GM12878 (cell line): Measurements from ENCODE around the gene IRAK2. TPM values are rescaled to one million over a fixed set of nuclear protein-coding genes. Genes with fewer than 3 reads are reported as not detected.

Experiments used
- CBX5 ChIP-seq: sonication (generic); IDR thresholded peaks from 2 replicates; pipeline ENCODE4 v1.6.1; 2016; ENCODE audit warnings: low read depth, moderate library complexity, mild to moderate bottlenecking, inconsistent platforms
- CHD1 ChIP-seq: IDR thresholded peaks from 2 replicates; pipeline ENCODE4 v1.6.1; 2012; ENCODE audit warnings: low read depth, low read length, improper control_type of control experiment
- CHD2 ChIP-seq: IDR thresholded peaks from 2 replicates; pipeline ENCODE4 v1.6.1; 2011; ENCODE audit warnings: low read depth, low read length, improper control_type of control experiment, borderline replicate concordance
- GATAD2B ChIP-seq: fragments of 450-650 bp; conservative IDR thresholded peaks from 2 replicates; pipeline ENCODE4 v1.6.1; 2017; ENCODE audit warnings: low read depth, mild to moderate bottlenecking, moderate library complexity
- MAX ChIP-seq: IDR thresholded peaks from 2 replicates; pipeline ENCODE4 v1.6.1; 2012; ENCODE audit warnings: low read depth, low read length, improper control_type of control experiment
- NFYA ChIP-seq: IDR thresholded peaks from 2 replicates; pipeline ENCODE4 v1.6.1; 2011; ENCODE audit warnings: low read depth, mild to moderate bottlenecking, low read length, improper control_type of control experiment, borderline replicate concordance
- NR2F1 ChIP-seq: fragments of 450-650 bp; conservative IDR thresholded peaks from 2 replicates; pipeline ENCODE4 v1.6.1; 2017; ENCODE audit warnings: mild to moderate bottlenecking
- PKNOX1 ChIP-seq: fragments of 450-650 bp; IDR thresholded peaks from 2 replicates; pipeline ENCODE4 v1.6.1; 2016; ENCODE audit warnings: mild to moderate bottlenecking
- ZBTB40 ChIP-seq: fragments of 450-650 bp; IDR thresholded peaks from 2 replicates; pipeline ENCODE4 v1.6.1; 2016; ENCODE audit warnings: mild to moderate bottlenecking, moderate library complexity, borderline replicate concordance
- polyA plus RNA-seq, 11 experiments: library from polyadenylated mRNA; depleted of rRNA in 4 of 11; unstranded in 6 of 11; stranded (reverse) in 5 of 11; fragments of >200 nt; fragmentation: Nextera tagmentation in 4 of 11; fragmentation: Illumina TruSeq in 1 of 11; extraction: Ambion mirVana in 4 of 11; extraction: Trizol in 1 of 11; gene quantifications; 1 replicate in 1 of 11; 2 replicates in 10 of 11; pipeline versions ENCODE4 v1.2.1 to v1.2.3, GENCODE V29; 2011 to 2016; ENCODE audit warnings: inconsistent platforms in 2 of 11, missing spikeins in 2 of 11, low read depth in 1 of 11
- total RNA-seq, 4 experiments: library from RNA; depleted of rRNA in 3 of 4; stranded (reverse); fragments of >200 nt in 3 of 4; fragmentation: Illumina TruSeq in 1 of 4; extraction: Trizol in 1 of 4; gene quantifications; 2 replicates each; pipeline versions ENCODE4 v1.2.1 to v1.2.3, GENCODE V29; 2013 to 2021
- TF ChIP-seq, protein P1 (sequence below): fragments of 450-650 bp; IDR thresholded peaks from 2 replicates; pipeline ENCODE4 v1.6.1; 2017; ENCODE audit warnings: low read depth, mild to moderate bottlenecking, moderate library complexity

The IRAK2 gene
- total and polyA plus RNA-seq, 10 of the 15 experiments (the other 5 are each of a cell fraction or from before 2014, with no cell fraction given): 0.48 to 5.7 (median 4.5) TPM

DNA sequence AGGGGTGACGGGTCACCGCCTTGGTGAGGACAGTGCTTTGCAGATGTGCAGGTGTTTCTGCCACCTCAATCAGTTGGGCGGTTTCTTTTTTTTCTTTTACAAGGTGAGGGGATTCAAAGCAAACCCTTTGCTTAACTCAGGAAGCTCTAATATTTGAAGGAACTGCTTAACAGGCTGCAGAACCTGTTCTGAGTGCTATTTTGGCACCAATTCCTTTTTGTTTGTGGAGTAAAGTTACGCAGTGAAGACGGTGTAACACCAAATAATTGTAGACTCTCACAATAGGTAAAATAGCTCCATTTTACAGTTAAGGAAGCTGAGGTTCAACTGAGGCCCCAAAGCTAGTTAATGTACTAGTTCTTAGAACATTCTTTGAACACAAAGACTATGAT lies 121.4 kb downstream of the IRAK2 start (continued):
- TF ChIP-seq GATAD2B (no peak), ZBTB40 (no peak), CHD2 (no peak), NR2F1 (no peak), CBX5 (no peak), NFYA (no peak), CHD1 (no peak), MAX (no peak), PKNOX1 (no peak)
- TF ChIP-seq, protein P1, sequence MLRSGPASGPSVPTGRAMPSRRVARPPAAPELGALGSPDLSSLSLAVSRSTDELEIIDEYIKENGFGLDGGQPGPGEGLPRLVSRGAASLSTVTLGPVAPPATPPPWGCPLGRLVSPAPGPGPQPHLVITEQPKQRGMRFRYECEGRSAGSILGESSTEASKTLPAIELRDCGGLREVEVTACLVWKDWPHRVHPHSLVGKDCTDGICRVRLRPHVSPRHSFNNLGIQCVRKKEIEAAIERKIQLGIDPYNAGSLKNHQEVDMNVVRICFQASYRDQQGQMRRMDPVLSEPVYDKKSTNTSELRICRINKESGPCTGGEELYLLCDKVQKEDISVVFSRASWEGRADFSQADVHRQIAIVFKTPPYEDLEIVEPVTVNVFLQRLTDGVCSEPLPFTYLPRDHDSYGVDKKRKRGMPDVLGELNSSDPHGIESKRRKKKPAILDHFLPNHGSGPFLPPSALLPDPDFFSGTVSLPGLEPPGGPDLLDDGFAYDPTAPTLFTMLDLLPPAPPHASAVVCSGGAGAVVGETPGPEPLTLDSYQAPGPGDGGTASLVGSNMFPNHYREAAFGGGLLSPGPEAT: no peak
